GM12874 (cell line): ENCODE measurements around the gene SLC44A1.

Source experiments
- CTCF ChIP-seq: IDR thresholded peaks from 2 replicates; pipeline ENCODE4 v1.5.1; 2011; ENCODE audit warnings: low read depth, mild to moderate bottlenecking, control low read depth, low read length, moderate library complexity; ENCODE audit not compliant: insufficient read depth

SLC44A1 gene

GRCh38 chr9:105330201-105330600 lies 85.8 kb downstream of the SLC44A1 start:
- TF ChIP-seq CTCF, result no peak

- TF ChIP-seq CTCF, result no peak
Measured at GRCh38 chr9:105330755-105331154, 86.3 kb downstream of the SLC44A1 start.

- no peak for TF ChIP-seq CTCF
Measured at GRCh38 chr9:105331160-105331559, 86.7 kb downstream of the SLC44A1 start.

- no peak for TF ChIP-seq CTCF
Measured at GRCh38 chr9:105331755-105332154, 87.3 kb downstream of the SLC44A1 start.

- no peak for TF ChIP-seq CTCF
Measured at GRCh38 chr9:105332471-105332870, 88.0 kb downstream of the SLC44A1 start.

GRCh38 chr9:105333076-105333475 lies 88.6 kb downstream of the SLC44A1 start:
- TF ChIP-seq CTCF, result no peak

GRCh38 chr9:105333811-105334210 lies 89.4 kb downstream of the SLC44A1 start:
- TF ChIP-seq CTCF, result no peak

- TF ChIP-seq CTCF, result no peak
Measured at GRCh38 chr9:105338308-105338707, 93.9 kb downstream of the SLC44A1 start.
